Liver (tissue), 9 donors: ENCODE results near the gene CFAP77. TPM values are rescaled to one million over a fixed set of nuclear protein-coding genes. Genes with fewer than 3 reads are reported as not detected.

Source experiments
- DNase-seq: peaks from one replicate; pipeline ENCODE4 v3.0.0-alpha.2; 2017; ENCODE audit warnings: low spot score
- H3K27ac ChIP-seq, 2 donors: one replicate each; pipeline ENCODE4 v1.7.0; 2013; ENCODE audit warnings: inconsistent platforms in 2 of 2, low read length in 2 of 2, control low read depth in 1 of 2, low read depth in 1 of 2, mild to moderate bottlenecking in 1 of 2
- H3K27me3 ChIP-seq, 4 donors: one replicate each; pipeline versions ENCODE4 v1.6.1 to v1.7.0; 2013; ENCODE audit warnings: low read length in 3 of 4, inconsistent platforms in 1 of 4, mild to moderate bottlenecking in 1 of 4, moderate library complexity in 1 of 4; ENCODE audit not compliant: control insufficient read depth in 4 of 4, insufficient read depth in 4 of 4
- H3K36me3 ChIP-seq, 4 donors: one replicate each; pipeline versions ENCODE4 v1.6.1 to v1.7.0; 2013; ENCODE audit warnings: low read length in 3 of 4, mild to moderate bottlenecking in 3 of 4, low read depth in 1 of 4, moderate library complexity in 1 of 4; ENCODE audit not compliant: control insufficient read depth in 4 of 4, insufficient read depth in 3 of 4
- H3K4me1 ChIP-seq, 4 donors: one replicate each; pipeline versions ENCODE4 v1.6.1 to v1.7.0; 2013; ENCODE audit warnings: low read length in 3 of 4, mild to moderate bottlenecking in 3 of 4, moderate library complexity in 1 of 4; ENCODE audit not compliant: control insufficient read depth in 4 of 4, insufficient read depth in 4 of 4
- H3K4me3 ChIP-seq, 3 donors: one replicate each; pipeline versions ENCODE4 v1.6.1 to v1.7.0; 2013; ENCODE audit warnings: low read length in 3 of 3, control low read depth in 1 of 3, low read depth in 1 of 3, mild to moderate bottlenecking in 1 of 3
- H3K9ac ChIP-seq, 2 donors: one replicate each; pipeline ENCODE4 v1.7.0; 2013; ENCODE audit warnings: low read length in 2 of 2, mild to moderate bottlenecking in 2 of 2, moderate library complexity in 2 of 2, control low read depth in 1 of 2, low read depth in 1 of 2
- H3K9me3 ChIP-seq, 4 donors: one replicate each; pipeline versions ENCODE4 v1.6.1 to v1.7.0; 2013; ENCODE audit warnings: low read length in 3 of 4; ENCODE audit not compliant: control insufficient read depth in 4 of 4
- ATF3 ChIP-seq: IDR thresholded peaks from 2 replicates; pipeline ENCODE4 v1.6.1; 2016; ENCODE audit warnings: antibody characterized with exemption
- CTCF ChIP-seq: fragments of 150-350 bp; IDR thresholded peaks from 2 replicates; pipeline ENCODE4 v1.5.1; 2017; ENCODE audit warnings: improper control_type of control experiment, low read depth, low read length; ENCODE audit not compliant: missing input control
- EGR1 ChIP-seq, 2 donors: IDR thresholded peaks; 2 replicates each; pipeline ENCODE4 v1.6.1; 2016 to 2018; ENCODE audit warnings: antibody characterized with exemption in 2 of 2, low read depth in 2 of 2
- FOXA1 ChIP-seq: IDR thresholded peaks from 2 replicates; pipeline ENCODE4 v1.6.1; 2016; ENCODE audit warnings: antibody characterized with exemption
- FOXA2 ChIP-seq: IDR thresholded peaks from 2 replicates; pipeline ENCODE4 v1.6.1; 2016; ENCODE audit warnings: antibody characterized with exemption
- GABPA ChIP-seq, 2 donors: IDR thresholded peaks in 1 of 2; conservative IDR thresholded peaks in 1 of 2; 2 replicates each; pipeline ENCODE4 v1.6.1; 2016; ENCODE audit warnings: antibody characterized with exemption in 2 of 2, mild to moderate bottlenecking in 1 of 2, moderate library complexity in 1 of 2
- HNF4A ChIP-seq, 2 donors: conservative IDR thresholded peaks; 2 replicates each; pipeline ENCODE4 v1.6.1; 2016; ENCODE audit warnings: antibody characterized with exemption in 2 of 2, mild to moderate bottlenecking in 2 of 2
- HNF4G ChIP-seq: IDR thresholded peaks from 2 replicates; pipeline ENCODE4 v1.6.1; 2016; ENCODE audit warnings: antibody characterized with exemption
- JUND ChIP-seq, 2 donors: IDR thresholded peaks; 2 replicates each; pipeline ENCODE4 v1.6.1; 2016; ENCODE audit warnings: antibody characterized with exemption in 2 of 2
- MAX ChIP-seq: IDR thresholded peaks from 2 replicates; pipeline ENCODE4 v1.6.1; 2016; ENCODE audit warnings: antibody characterized with exemption
- NR2F2 ChIP-seq: IDR thresholded peaks from 2 replicates; pipeline ENCODE4 v1.6.1; 2016; ENCODE audit warnings: antibody characterized with exemption
- RAD21 ChIP-seq, 2 donors: IDR thresholded peaks; 2 replicates each; pipeline ENCODE4 v1.6.1; 2016; ENCODE audit warnings: antibody characterized with exemption in 2 of 2, mild to moderate bottlenecking in 2 of 2
- REST ChIP-seq: IDR thresholded peaks from 2 replicates; pipeline ENCODE4 v1.6.1; 2016; ENCODE audit warnings: antibody characterized with exemption, mild to moderate bottlenecking
- RXRA ChIP-seq, 2 donors: IDR thresholded peaks; 2 replicates each; pipeline ENCODE4 v1.6.1; 2017 to 2018; ENCODE audit warnings: antibody characterized with exemption in 2 of 2, mild to moderate bottlenecking in 1 of 2
- SP1 ChIP-seq: IDR thresholded peaks from 2 replicates; pipeline ENCODE4 v1.6.1; 2018; ENCODE audit warnings: antibody characterized with exemption, mild to moderate bottlenecking
- TAF1 ChIP-seq: conservative IDR thresholded peaks from 2 replicates; pipeline ENCODE4 v1.6.1; 2016; ENCODE audit warnings: antibody characterized with exemption, mild to moderate bottlenecking
- YY1 ChIP-seq: IDR thresholded peaks from 2 replicates; pipeline ENCODE4 v1.6.1; 2016; ENCODE audit warnings: antibody characterized with exemption, mild to moderate bottlenecking
- ZBTB33 ChIP-seq: IDR thresholded peaks from 2 replicates; pipeline ENCODE4 v1.6.1; 2016; ENCODE audit warnings: antibody characterized with exemption
- WGBS: extraction: QIAGEN DNeasy Blood & Tissue Kit; methylation state at CpG from one replicate; pipeline ENCODE4 v1.1.7; 2013; 5-methylcytosine and 5-hydroxymethylcytosine counted together
- polyA plus RNA-seq, 2 donors: library from polyadenylated mRNA; stranded (reverse) in 1 of 2; unstranded in 1 of 2; fragments of 200-250 nt in 1 of 2; fragments of >200 nt in 1 of 2; fragmentation: Nextera tagmentation in 1 of 2; extraction: Ambion mirVana in 1 of 2; gene quantifications; one replicate each; pipeline versions ENCODE4 v1.2.1 to v1.2.3, GENCODE V29; 2013 to 2015
- total RNA-seq, 2 donors: library from RNA; depleted of rRNA; stranded (reverse); fragments of >200 nt; gene quantifications; one replicate each; pipeline ENCODE4 v1.2.3, GENCODE V29; 2014
- donor health status: healthy.
- donor health status: healthy.
- donor health status: healthy.
- donor health status: healthy.
- donor health status: healthy.

CFAP77 gene
- total and polyA plus RNA-seq, 4 donors, result not detected

GRCh38 chr9:132609184-132609583 is 199.2 kb downstream of the CFAP77 start:
- Histone ChIP-seq H3K27me3 (no peaks in the 10 kb centered on the region), H3K9me3 (no peaks in the 10 kb centered on the region), H3K27ac (no peak overlapping the region), H3K4me1 (no peaks in the 10 kb centered on the region), H3K9ac (no peak overlapping the region), H3K4me3 (no peak overlapping the region), H3K36me3 (peaks cover 5 to 56% (median 34%) of the 10 kb centered on the region in 4 donors)
- TF ChIP-seq TAF1, result no peak
- no peak for TF ChIP-seq CTCF
- TF ChIP-seq RAD21 (IDR thresholded peaks at IDR 0.05), result no peak
- TF ChIP-seq YY1, result no peak
- TF ChIP-seq EGR1 (IDR thresholded peaks at IDR 0.05; ENCODE audit: low read depth in 2 of 2), result no peak
- TF ChIP-seq FOXA2, result no peak
- TF ChIP-seq SP1, result no peak
- TF ChIP-seq ATF3, result no peak
- no peak for TF ChIP-seq FOXA1
- no peak for TF ChIP-seq MAX
- no peak for TF ChIP-seq HNF4G
- TF ChIP-seq REST, result no peak
- TF ChIP-seq HNF4A (conservative IDR thresholded peaks at IDR 0.05), result no peak
- no peak for TF ChIP-seq NR2F2
- TF ChIP-seq RXRA (IDR thresholded peaks at IDR 0.05), result no peak
- no peak for TF ChIP-seq ZBTB33
- no peak for TF ChIP-seq GABPA (IDR thresholded peaks at IDR 0.05 in 1 of 2, conservative IDR thresholded peaks at IDR 0.05 in 1 of 2)
- 98% methylated on average over 9 of the region's 9 CpGs for WGBS
- DNase-seq, result no peak

GRCh38 chr9:132609829-132610228 is 199.8 kb downstream of the CFAP77 start:
- no peaks in the 10 kb centered on the region for H3K9me3 ChIP-seq
- no peak for TF ChIP-seq EGR1 (IDR thresholded peaks at IDR 0.05; ENCODE audit: low read depth in 2 of 2)
- no peak for TF ChIP-seq SP1
- no peak for TF ChIP-seq RXRA (IDR thresholded peaks at IDR 0.05)
- no peak for TF ChIP-seq ZBTB33
- TF ChIP-seq HNF4G, result no peak
- no peak for TF ChIP-seq JUND (IDR thresholded peaks at IDR 0.05)
- TF ChIP-seq FOXA1, result no peak
- TF ChIP-seq CTCF, result no peak
- no peak for TF ChIP-seq YY1
- DNase-seq, result no peak
- H3K36me3 ChIP-seq, result peaks cover 5 to 61% (median 36%) of the 10 kb centered on the region in 4 donors
- H3K4me3 ChIP-seq, result no peak overlapping the region
- H3K27ac ChIP-seq, result no peak overlapping the region
- no peaks in the 10 kb centered on the region for H3K4me1 ChIP-seq
- H3K27me3 ChIP-seq, result no peaks in the 10 kb centered on the region
- no peak overlapping the region for H3K9ac ChIP-seq
- 97% methylated on average over 7 of the region's 7 CpGs for WGBS
